Activated CD8-positive, alpha-beta T cell treated with anti-CD3 and anti-CD28 coated beads for 36 hours (primary cell): ENCODE measurements around the gene LTBP4. TPM values are rescaled to one million over a fixed set of nuclear protein-coding genes. Genes with fewer than 3 reads are reported as not detected.
A peak's percentile ranks its signal among the peaks of the same experiment; 100 is the strongest.

Experiments
- ATAC-seq: fragments of 200-7000 bp; cut with Tn5 transposase; one replicate; pipeline ENCODE4 v1.10.0; 2021; ENCODE audit warnings: mild to moderate bottlenecking, moderate library complexity
- CTCF ChIA-PET: fragments of 350-600 bp; sonication (Branson Sonifier 250); formaldehyde crosslinking; loops from one replicate; lab custom pipeline; 2021; ENCODE audit warnings: antibody characterized with exemption; lab: Charles Lee
- POLR2A ChIA-PET: fragments of 350-600 bp; sonication (Branson Sonifier 250); formaldehyde crosslinking; loops from one replicate; lab custom pipeline; 2021; ENCODE audit warnings: antibody characterized with exemption; lab: Charles Lee
- DNase-seq: peaks from one replicate; pipeline ENCODE4 v3.0.0-alpha.2; 2020
- H3K27ac Mint-ChIP-seq: one replicate; pipeline ENCODE4 v1.8.0; 2021; ENCODE audit warnings: mild to moderate bottlenecking, mixed read lengths
- H3K27me3 Mint-ChIP-seq: one replicate; pipeline ENCODE4 v1.8.0; 2021; ENCODE audit warnings: mixed read lengths
- H3K36me3 Mint-ChIP-seq: one replicate; pipeline ENCODE4 v1.8.0; 2021; ENCODE audit warnings: low read depth, mixed read lengths
- H3K4me1 Mint-ChIP-seq: one replicate; pipeline ENCODE4 v1.8.0; 2021; ENCODE audit warnings: low read depth, mixed read lengths
- H3K4me3 Mint-ChIP-seq: one replicate; pipeline ENCODE4 v1.8.0; 2021; ENCODE audit warnings: mild to moderate bottlenecking, moderate library complexity, mixed read lengths
- H3K9me3 Mint-ChIP-seq: one replicate; pipeline ENCODE4 v1.8.0; 2021; ENCODE audit warnings: mixed read lengths
- intact Hi-C: fragments of 100-400 bp; cut with micrococcal nuclease; formaldehyde crosslinking; loops from one replicate; pipeline ENCODE4 v1.10.0; 2022
- total RNA-seq, 2 experiments: library from RNA; stranded (reverse); gene quantifications; one replicate each; pipeline ENCODE4 v1.2.3, GENCODE V29; 2021
- TF ChIP-seq, protein P1 (sequence below): fragments of 200-600 bp; IDR thresholded peaks from one replicate; pipeline ENCODE4 v1.8.0; 2022; ENCODE audit warnings: antibody characterized with exemption, mild to moderate bottlenecking

LTBP4 gene, protein sequence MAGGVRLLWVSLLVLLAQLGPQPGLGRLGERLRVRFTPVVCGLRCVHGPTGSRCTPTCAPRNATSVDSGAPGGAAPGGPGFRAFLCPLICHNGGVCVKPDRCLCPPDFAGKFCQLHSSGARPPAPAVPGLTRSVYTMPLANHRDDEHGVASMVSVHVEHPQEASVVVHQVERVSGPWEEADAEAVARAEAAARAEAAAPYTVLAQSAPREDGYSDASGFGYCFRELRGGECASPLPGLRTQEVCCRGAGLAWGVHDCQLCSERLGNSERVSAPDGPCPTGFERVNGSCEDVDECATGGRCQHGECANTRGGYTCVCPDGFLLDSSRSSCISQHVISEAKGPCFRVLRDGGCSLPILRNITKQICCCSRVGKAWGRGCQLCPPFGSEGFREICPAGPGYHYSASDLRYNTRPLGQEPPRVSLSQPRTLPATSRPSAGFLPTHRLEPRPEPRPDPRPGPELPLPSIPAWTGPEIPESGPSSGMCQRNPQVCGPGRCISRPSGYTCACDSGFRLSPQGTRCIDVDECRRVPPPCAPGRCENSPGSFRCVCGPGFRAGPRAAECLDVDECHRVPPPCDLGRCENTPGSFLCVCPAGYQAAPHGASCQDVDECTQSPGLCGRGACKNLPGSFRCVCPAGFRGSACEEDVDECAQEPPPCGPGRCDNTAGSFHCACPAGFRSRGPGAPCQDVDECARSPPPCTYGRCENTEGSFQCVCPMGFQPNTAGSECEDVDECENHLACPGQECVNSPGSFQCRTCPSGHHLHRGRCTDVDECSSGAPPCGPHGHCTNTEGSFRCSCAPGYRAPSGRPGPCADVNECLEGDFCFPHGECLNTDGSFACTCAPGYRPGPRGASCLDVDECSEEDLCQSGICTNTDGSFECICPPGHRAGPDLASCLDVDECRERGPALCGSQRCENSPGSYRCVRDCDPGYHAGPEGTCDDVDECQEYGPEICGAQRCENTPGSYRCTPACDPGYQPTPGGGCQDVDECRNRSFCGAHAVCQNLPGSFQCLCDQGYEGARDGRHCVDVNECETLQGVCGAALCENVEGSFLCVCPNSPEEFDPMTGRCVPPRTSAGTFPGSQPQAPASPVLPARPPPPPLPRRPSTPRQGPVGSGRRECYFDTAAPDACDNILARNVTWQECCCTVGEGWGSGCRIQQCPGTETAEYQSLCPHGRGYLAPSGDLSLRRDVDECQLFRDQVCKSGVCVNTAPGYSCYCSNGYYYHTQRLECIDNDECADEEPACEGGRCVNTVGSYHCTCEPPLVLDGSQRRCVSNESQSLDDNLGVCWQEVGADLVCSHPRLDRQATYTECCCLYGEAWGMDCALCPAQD (N-terminal part only)
- 100 to 1,000 TPM; 117 to 121 TPM for total RNA-seq

DNA sequence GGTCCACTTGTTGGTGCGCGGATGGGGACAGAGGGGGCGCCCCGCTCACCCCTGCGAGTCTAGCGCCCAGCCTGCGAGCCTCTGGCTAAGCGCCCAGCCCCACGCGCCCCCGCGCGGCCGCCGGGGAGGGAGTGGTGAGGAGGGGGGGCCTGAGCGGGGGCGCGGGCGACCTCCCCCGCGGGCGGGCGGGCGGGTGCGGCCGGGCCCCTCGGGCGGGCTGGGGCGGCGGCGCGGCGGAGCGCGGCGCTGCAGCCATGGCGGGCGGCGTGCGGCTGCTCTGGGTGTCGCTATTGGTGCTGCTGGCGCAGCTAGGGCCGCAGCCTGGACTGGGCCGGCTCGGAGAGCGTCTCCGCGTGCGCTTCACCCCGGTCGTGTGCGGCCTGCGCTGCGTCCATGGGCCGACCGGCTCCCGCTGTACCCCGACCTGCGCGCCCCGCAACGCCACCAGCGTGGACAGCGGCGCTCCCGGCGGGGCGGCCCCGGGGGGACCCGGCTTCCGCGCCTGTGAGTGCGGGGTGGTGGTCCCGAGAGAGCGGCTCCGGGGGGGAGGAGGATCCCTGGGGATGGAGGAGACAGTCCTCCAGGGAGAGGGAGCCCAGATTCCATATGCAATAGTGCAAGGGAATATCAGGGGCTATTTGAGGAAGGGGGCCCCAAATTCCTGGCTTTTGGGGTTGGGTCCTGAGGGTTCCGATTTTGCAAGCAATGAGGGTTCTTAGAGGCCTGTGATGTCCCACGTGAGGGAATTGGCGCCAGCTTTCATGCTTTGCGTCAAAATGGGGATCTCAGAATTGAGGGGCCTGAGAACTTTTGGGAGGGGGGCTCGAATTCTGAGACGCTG lies at the start of gene LTBP4:
Gene LTBP4 (plus strand): TSS at position 236 of the 841 bp plus-strand sequence. CDS start 19 bp downstream, at position 255.
- TF ChIP-seq, protein P1, sequence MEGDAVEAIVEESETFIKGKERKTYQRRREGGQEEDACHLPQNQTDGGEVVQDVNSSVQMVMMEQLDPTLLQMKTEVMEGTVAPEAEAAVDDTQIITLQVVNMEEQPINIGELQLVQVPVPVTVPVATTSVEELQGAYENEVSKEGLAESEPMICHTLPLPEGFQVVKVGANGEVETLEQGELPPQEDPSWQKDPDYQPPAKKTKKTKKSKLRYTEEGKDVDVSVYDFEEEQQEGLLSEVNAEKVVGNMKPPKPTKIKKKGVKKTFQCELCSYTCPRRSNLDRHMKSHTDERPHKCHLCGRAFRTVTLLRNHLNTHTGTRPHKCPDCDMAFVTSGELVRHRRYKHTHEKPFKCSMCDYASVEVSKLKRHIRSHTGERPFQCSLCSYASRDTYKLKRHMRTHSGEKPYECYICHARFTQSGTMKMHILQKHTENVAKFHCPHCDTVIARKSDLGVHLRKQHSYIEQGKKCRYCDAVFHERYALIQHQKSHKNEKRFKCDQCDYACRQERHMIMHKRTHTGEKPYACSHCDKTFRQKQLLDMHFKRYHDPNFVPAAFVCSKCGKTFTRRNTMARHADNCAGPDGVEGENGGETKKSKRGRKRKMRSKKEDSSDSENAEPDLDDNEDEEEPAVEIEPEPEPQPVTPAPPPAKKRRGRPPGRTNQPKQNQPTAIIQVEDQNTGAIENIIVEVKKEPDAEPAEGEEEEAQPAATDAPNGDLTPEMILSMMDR = no peak
- Mint-ChIP-seq H3K4me3 (peak within 1 kb of the TSS; percentile 67), H3K36me3 (no peaks in the 10 kb centered on the region), H3K4me1 (peaks cover 69% of the 10 kb centered on the region), H3K27ac (no peak within 1 kb of the TSS), H3K27me3 (peaks cover 40% of the 10 kb centered on the region), H3K9me3 (no peaks in the 10 kb centered on the region)
- ChIA-PET POLR2A (interaction anchor here (0.5 to 1.9 kb wide), 4 partner anchors 28 to 169 kb away, joined by 3 to 8 read pairs (median 3); no protein-coding TSS in a partner anchor), CTCF (interaction anchor here (1.0 to 7.2 kb wide), 7 partner anchors 9 to 76 kb away, joined by 4 to 51 read pairs (median 7); no protein-coding TSS in a partner anchor)
- ATAC-seq (no peak), DNase-seq (no peak)
- intact Hi-C loops = no loop called here

DNA sequence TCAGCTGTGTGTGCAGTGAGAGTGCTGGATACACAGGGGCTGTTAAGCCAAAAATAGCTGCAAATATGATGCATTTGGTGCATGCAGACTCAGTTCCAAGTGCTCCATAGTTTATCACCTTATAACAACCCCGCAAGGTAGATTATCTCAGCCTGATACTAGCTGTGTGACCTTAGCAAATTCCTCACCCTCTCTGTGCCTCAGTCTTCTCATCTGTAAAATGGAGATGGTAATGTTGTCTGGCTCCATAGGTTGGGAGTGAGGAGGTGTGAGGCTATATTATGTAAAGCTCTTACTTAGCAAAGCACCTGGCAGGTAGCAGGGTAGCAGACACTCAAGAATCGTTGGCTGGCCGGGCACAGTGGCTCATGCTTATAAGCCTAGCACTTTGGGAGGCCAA lies 48.3 kb upstream of the LTBP4 start:
- no peak overlapping the region for H3K4me3 Mint-ChIP-seq
- H3K36me3 Mint-ChIP-seq = no peaks in the 10 kb centered on the region
- H3K27me3 Mint-ChIP-seq = peaks cover 39% of the 10 kb centered on the region
- ATAC-seq (no peak), DNase-seq (no peak)
- H3K9me3 Mint-ChIP-seq = no peaks in the 10 kb centered on the region
- ChIA-PET CTCF (interaction anchor here (0.7 to 1.0 kb wide), 3 partner anchors 18 to 82 kb away, joined by 3 to 5 read pairs (median 3); no protein-coding TSS in a partner anchor), POLR2A (interaction anchor here (0.7 kb wide), 1 partner anchor 51 kb away, joined by 3 read pairs; no protein-coding TSS in a partner anchor)
- H3K27ac Mint-ChIP-seq = no peak overlapping the region
- H3K4me1 Mint-ChIP-seq = peaks cover 7% of the 10 kb centered on the region
- intact Hi-C loops = no loop called here
- TF ChIP-seq, protein P1 = no peak

DNA sequence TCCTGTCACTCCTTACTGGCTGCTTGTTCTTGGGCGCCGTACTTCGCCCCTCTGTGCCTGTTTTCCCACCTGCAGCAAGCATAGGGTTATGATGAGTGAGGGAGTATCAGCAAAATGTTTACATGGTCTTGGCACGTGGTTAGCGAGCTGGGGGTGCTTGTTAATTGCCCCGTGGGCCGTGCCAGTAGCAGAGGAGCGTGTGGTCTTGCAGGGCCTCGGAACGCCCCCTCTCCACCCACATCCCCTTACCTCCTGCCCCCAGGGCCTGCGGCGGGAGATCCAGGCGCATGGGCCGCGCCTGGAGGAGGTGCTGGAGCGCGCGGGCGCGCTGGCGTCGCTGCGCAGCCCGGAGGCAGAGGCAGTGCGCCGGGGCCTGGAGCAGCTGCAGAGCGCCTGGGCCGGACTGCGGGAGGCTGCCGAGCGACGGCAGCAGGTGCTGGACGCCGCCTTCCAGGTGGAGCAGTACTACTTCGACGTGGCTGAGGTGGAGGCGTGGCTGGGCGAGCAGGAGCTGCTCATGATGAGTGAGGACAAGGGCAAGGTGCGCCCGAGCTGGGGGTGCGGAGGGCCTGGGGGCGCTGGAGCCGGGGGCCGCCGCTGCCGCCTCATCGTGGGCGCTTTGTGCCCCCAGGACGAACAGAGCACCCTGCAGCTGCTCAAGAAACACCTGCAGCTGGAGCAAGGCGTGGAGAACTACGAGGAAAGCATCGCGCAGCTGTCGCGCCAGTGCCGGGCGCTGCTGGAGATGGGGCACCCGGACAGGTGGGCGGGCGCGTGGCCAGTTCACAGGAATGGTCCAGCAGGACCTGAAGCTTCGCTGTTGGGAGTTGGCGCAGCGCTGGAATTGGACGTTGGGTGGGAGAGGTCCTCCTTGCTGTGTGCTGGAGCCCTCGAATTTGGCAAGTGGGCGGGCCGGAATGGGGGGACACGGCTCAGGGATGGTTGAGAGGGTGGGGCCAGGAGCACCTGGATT lies 47.0 kb upstream of the LTBP4 start:
- Mint-ChIP-seq H3K27ac (no peak overlapping the region), H3K36me3 (no peaks in the 10 kb centered on the region), H3K9me3 (no peaks in the 10 kb centered on the region), H3K4me1 (peaks cover 3% of the 10 kb centered on the region), H3K27me3 (peaks cover 34% of the 10 kb centered on the region), H3K4me3 (no peak overlapping the region)
- TF ChIP-seq, protein P1 = no peak
- ChIA-PET CTCF (interaction anchor here (1.2 to 1.3 kb wide), 2 partner anchors 81 to 249 kb away, joined by 3 read pairs; no protein-coding TSS in a partner anchor), POLR2A (no interaction called here)
- DNase-seq (no peak), ATAC-seq (no peak)
- intact Hi-C loops = no loop called here
